RWPE1 (cell line): ENCODE results near the gene KRT73.

Experiments
- CTCF ChIA-PET: fragments of 350-600 bp; sonication (Branson Sonifier 250); formaldehyde crosslinking; extraction: SDS; loops from one replicate; lab custom pipeline; 2021; lab: Yijun Ruan, JAX
- POLR2A ChIA-PET: fragments of 400-600 bp; formaldehyde crosslinking; extraction: SDS; loops from one replicate; lab custom pipeline; 2020; ENCODE audit warnings: antibody characterized with exemption; ENCODE audit not compliant: low non-redundant PET; lab: Yijun Ruan, JAX
- DNase-seq: peaks from one replicate; pipeline ENCODE4 v3.0.0; 2012; ENCODE audit warnings: low spot score
- H3K27ac ChIP-seq: fragments of 450-650 bp; 2 replicates; pipeline ENCODE4 v1.5.1; 2017
- TF ChIP-seq, protein P1 (sequence below): fragments of 450-650 bp; conservative IDR thresholded peaks from 2 replicates; pipeline ENCODE4 v1.5.1; 2017; ENCODE audit warnings: low read depth, mild to moderate bottlenecking

Gene KRT73

DNA sequence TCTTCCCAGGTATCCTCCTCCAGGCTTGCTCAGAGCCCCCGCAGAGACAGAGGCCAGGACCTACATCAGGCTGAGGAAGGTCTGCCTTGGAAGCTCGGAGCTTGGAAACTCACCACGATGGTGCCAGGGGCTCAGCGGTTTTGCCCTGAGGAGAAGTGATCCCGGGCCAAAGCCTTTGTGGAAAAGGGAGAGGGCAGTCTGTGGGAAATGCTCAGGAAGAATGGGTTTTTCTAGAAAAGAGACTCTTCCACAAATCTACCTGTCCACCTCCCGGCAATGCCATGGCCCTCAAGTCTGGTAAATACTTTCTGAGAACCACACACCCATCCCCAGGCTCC is 25.7 kb upstream of the KRT73 start:
- no peak overlapping the region for H3K27ac ChIP-seq
- CTCF ChIA-PET: no interaction called here
- TF ChIP-seq, protein P1, sequence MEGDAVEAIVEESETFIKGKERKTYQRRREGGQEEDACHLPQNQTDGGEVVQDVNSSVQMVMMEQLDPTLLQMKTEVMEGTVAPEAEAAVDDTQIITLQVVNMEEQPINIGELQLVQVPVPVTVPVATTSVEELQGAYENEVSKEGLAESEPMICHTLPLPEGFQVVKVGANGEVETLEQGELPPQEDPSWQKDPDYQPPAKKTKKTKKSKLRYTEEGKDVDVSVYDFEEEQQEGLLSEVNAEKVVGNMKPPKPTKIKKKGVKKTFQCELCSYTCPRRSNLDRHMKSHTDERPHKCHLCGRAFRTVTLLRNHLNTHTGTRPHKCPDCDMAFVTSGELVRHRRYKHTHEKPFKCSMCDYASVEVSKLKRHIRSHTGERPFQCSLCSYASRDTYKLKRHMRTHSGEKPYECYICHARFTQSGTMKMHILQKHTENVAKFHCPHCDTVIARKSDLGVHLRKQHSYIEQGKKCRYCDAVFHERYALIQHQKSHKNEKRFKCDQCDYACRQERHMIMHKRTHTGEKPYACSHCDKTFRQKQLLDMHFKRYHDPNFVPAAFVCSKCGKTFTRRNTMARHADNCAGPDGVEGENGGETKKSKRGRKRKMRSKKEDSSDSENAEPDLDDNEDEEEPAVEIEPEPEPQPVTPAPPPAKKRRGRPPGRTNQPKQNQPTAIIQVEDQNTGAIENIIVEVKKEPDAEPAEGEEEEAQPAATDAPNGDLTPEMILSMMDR: no peak
- POLR2A ChIA-PET: no interaction called here
- DNase-seq: no peak

DNA sequence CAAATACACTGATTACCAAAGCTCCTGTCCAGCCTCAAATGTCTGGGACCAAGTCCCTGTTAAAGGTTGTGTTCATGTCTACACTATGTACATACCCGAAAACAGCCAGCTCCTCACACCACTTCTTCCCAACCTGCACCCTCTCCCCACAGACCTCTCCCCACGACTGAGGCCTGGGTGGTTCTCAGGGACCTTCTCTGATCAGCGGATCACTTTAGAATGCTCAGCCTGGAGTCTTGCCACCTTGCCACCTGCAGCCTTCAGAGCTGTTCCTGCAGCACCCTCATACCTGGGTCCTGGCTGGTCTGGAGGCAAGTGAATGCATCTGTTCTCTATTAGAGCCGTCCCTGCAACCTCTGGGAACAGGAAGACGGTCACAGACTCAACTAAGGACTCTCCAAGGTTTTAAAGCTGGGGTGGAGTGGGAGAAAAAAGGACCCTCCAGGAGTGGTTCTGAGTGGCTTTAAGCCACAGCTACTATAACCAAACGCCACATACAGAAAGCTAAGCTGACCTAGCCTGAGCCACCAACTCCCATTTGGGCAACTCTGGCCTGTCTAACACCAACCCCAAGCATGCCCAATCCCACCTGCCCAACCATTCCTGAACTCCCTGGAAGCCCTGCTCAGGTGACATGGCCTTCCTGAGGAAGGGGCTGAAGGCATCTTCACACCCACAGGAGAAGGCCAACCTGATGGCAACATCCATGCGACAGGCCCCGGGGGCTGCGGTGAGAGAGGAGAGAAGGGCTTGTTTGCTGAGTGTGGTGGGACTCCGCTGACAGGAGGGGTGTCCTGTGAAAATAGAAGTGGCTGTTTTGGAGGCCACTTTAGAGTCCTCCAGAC is 25.1 kb upstream of the KRT73 start:
- H3K27ac ChIP-seq: no peak overlapping the region
- TF ChIP-seq, protein P1: no peak
- no peak for DNase-seq
- POLR2A ChIA-PET: no interaction called here
- CTCF ChIA-PET: no interaction called here

DNA sequence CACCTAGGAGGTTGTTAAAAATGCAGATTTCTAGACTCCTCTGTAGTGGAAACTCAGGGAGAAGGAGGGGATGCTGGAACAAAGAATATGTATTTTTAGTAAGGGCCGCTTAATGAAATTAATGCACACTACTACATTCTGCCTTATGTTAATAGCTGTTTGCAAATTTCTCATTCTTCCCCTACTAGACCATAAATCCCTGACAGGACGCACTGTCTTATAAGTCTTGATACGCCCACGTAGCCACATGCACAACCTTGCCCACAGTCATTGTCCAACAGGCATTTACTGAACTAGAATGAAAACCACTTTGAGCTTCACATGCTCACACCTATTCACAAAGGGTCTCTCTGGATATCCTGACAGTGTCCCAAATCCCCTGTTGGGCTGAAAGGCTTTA is 23.1 kb upstream of the KRT73 start:
- TF ChIP-seq, protein P1: no peak
- ChIA-PET POLR2A (no interaction called here), CTCF (no interaction called here)
- no peak overlapping the region for H3K27ac ChIP-seq
- no peak for DNase-seq

DNA sequence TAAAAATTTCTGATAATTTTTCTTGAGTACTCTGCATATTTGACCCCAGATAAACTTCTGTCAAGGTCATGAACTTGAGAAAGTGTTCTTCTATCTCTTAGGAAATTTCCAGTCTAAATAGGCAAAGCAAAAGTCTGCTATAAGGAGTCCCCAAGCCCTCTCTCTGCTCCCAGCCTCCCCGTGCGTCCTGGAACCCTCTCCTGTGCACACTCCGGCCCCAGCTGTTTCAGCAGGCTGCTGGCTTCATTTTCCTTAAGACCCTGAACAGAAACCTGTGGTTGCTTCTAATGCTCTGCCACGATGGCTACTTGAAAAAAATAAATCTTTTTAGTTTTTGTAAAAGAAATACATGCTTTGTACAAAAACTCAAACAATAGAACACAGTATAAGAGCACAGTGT is 18.9 kb upstream of the KRT73 start:
- POLR2A ChIA-PET: no interaction called here
- TF ChIP-seq, protein P1: no peak
- DNase-seq: no peak
- CTCF ChIA-PET: no interaction called here
- H3K27ac ChIP-seq: no peak overlapping the region

DNA sequence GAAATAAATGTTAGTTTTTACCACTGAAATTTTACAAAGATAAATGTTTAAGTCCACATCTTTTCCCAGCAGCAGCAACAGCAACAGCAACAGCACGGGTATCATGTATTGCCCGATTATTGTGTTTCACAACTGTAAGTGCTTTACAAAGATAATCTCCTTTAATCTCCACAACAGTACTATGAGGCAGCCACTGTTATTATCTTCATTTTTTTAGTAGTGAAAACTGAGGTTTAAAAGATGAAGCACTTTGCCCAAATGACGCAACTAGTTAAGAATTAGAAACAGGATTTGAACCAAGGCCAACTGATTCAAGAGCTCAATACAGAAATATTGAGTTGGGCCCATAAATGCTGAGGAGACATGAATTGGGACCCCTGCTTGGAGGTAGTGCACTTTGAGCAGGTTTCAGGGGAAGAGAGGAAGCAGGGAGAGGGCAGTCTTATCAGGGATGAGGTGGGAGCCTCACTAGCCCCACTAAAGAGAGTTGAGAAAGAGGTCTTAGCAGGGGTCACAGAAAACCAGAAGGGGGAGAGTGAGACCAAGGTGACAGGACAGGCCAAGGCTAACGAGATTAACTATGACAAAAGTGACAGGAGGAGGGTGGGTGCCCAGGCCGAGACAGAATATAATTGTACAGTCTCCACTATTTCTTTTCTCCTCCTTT is 18.4 kb upstream of the KRT73 start:
- H3K27ac ChIP-seq: no peak overlapping the region
- POLR2A ChIA-PET: no interaction called here
- TF ChIP-seq, protein P1: no peak
- CTCF ChIA-PET: no interaction called here
- DNase-seq: no peak

DNA sequence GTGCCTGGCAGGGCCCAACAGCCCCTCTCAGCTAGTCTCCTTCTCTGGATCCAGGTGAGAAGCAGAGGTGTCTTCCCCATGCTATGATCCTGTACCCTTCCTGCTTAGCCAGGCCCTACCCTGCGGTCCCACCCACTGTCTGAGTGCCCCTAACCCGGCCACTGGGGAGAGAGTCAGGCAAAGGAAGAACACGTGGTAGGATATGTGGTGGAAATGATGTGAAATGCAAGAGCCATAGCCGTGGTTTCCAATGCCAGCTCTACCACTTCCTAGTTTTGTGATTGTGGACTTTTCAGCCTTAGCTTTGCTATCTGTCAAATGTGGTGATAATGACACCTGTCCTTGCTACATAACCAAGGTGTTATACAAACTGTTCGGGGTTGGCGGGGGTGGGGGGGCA is 17.8 kb upstream of the KRT73 start:
- ChIA-PET POLR2A (no interaction called here), CTCF (no interaction called here)
- no peak for DNase-seq
- TF ChIP-seq, protein P1: no peak
- no peak overlapping the region for H3K27ac ChIP-seq
